ENCODE measurements around the gene RPL9.

Gene RPL9

GRCh38 chr4:39497909-39498726, 39.4 kb upstream of the RPL9 start:
- no peak for DNase-seq (ENCODE audit: extremely low spot score)
- TF ChIP-seq SUZ12 (IDR thresholded peaks at IDR 0.05) (no peak), TARDBP (IDR thresholded peaks at IDR 0.05) (no peak), HDGF (IDR thresholded peaks at IDR 0.05; ENCODE audit: borderline replicate concordance) (no peak), SP1 (IDR thresholded peaks at IDR 0.05) (no peak), L3MBTL2 (conservative IDR thresholded peaks at IDR 0.05) (no peak), PKNOX1 (IDR thresholded peaks at IDR 0.05) (no peak), CTBP1 (IDR thresholded peaks at IDR 0.05; ENCODE audit: borderline replicate concordance) (no peak), NFRKB (IDR thresholded peaks at IDR 0.05) (no peak), BHLHE40 (IDR thresholded peaks at IDR 0.05; ENCODE audit: borderline replicate concordance) (no peak), ELF4 (IDR thresholded peaks at IDR 0.05) (no peak)
- ChIA-PET CTCF (no interaction called here), POLR2A (no interaction called here)

GRCh38 chr4:39495446-39496213, 36.9 kb upstream of the RPL9 start:
- DNase-seq (ENCODE audit: extremely low spot score), result no peak
- CTCF ChIA-PET, result no interaction called here
- POLR2A ChIA-PET, result no interaction called here
- TF ChIP-seq PKNOX1 (IDR thresholded peaks at IDR 0.05), result no peak
- TF ChIP-seq L3MBTL2 (conservative IDR thresholded peaks at IDR 0.05), result no peak
- no peak for TF ChIP-seq SUZ12 (IDR thresholded peaks at IDR 0.05)
- TF ChIP-seq FOXA1 (IDR thresholded peaks at IDR 0.05), result no peak
- TF ChIP-seq HDGF (IDR thresholded peaks at IDR 0.05; ENCODE audit: borderline replicate concordance), result no peak
- TF ChIP-seq FOXM1 (IDR thresholded peaks at IDR 0.05; ENCODE audit: borderline replicate concordance), result no peak
- no peak for TF ChIP-seq ZNF384 (IDR thresholded peaks at IDR 0.05)
- TF ChIP-seq BHLHE40 (IDR thresholded peaks at IDR 0.05; ENCODE audit: borderline replicate concordance), result no peak

GRCh38 chr4:39494354-39494753, 35.6 kb upstream of the RPL9 start:
- DNase-seq (ENCODE audit: extremely low spot score), result no peak
- ChIA-PET POLR2A (interaction anchor here (0.6 kb wide), 1 partner anchor 1219 kb away, joined by 3 read pairs; no protein-coding TSS in a partner anchor), CTCF (no interaction called here)
- no peak for TF ChIP-seq ELF4 (IDR thresholded peaks at IDR 0.05)
- no peak for TF ChIP-seq TARDBP (IDR thresholded peaks at IDR 0.05)
- no peak for TF ChIP-seq SP1 (IDR thresholded peaks at IDR 0.05)
- no peak for TF ChIP-seq SUZ12 (IDR thresholded peaks at IDR 0.05)
- TF ChIP-seq BHLHE40 (IDR thresholded peaks at IDR 0.05; ENCODE audit: borderline replicate concordance), result no peak
- no peak for TF ChIP-seq NFRKB (IDR thresholded peaks at IDR 0.05)
- TF ChIP-seq ZNF384 (IDR thresholded peaks at IDR 0.05), result no peak
- no peak for TF ChIP-seq CTBP1 (IDR thresholded peaks at IDR 0.05; ENCODE audit: borderline replicate concordance)

GRCh38 chr4:39490322-39490721, 31.6 kb upstream of the RPL9 start:
- TF ChIP-seq ELF4 (IDR thresholded peaks at IDR 0.05) (no peak), SUZ12 (IDR thresholded peaks at IDR 0.05) (no peak), ARNT (IDR thresholded peaks at IDR 0.05) (no peak), LEF1 (IDR thresholded peaks at IDR 0.05; ENCODE audit: borderline replicate concordance) (no peak), TARDBP (IDR thresholded peaks at IDR 0.05) (no peak), NFRKB (IDR thresholded peaks at IDR 0.05) (no peak), FOXK2 (IDR thresholded peaks at IDR 0.05) (no peak), FOXM1 (IDR thresholded peaks at IDR 0.05; ENCODE audit: borderline replicate concordance) (no peak), CTBP1 (IDR thresholded peaks at IDR 0.05; ENCODE audit: borderline replicate concordance) (no peak), PKNOX1 (IDR thresholded peaks at IDR 0.05) (no peak), L3MBTL2 (conservative IDR thresholded peaks at IDR 0.05) (no peak), BHLHE40 (IDR thresholded peaks at IDR 0.05; ENCODE audit: borderline replicate concordance) (no peak), HDGF (IDR thresholded peaks at IDR 0.05; ENCODE audit: borderline replicate concordance) (no peak), SP1 (IDR thresholded peaks at IDR 0.05) (no peak), FOXA1 (IDR thresholded peaks at IDR 0.05) (no peak), ZNF384 (IDR thresholded peaks at IDR 0.05) (no peak)
- POLR2A ChIA-PET, result no interaction called here
- CTCF ChIA-PET, result no interaction called here
- no peak for DNase-seq (ENCODE audit: extremely low spot score)

- TF ChIP-seq L3MBTL2 (conservative IDR thresholded peaks at IDR 0.05) (no peak), ELF4 (IDR thresholded peaks at IDR 0.05) (no peak), HDGF (IDR thresholded peaks at IDR 0.05; ENCODE audit: borderline replicate concordance) (no peak), TARDBP (IDR thresholded peaks at IDR 0.05) (no peak), ARNT (IDR thresholded peaks at IDR 0.05) (no peak), CTBP1 (IDR thresholded peaks at IDR 0.05; ENCODE audit: borderline replicate concordance) (no peak), ZNF384 (IDR thresholded peaks at IDR 0.05) (no peak), LEF1 (IDR thresholded peaks at IDR 0.05; ENCODE audit: borderline replicate concordance) (no peak), FOXM1 (IDR thresholded peaks at IDR 0.05; ENCODE audit: borderline replicate concordance) (no peak), SP1 (IDR thresholded peaks at IDR 0.05) (no peak), FOXA1 (IDR thresholded peaks at IDR 0.05) (no peak)
- POLR2A ChIA-PET, result interaction anchor here (0.7 kb wide), 1 partner anchor 548 kb away, joined by 3 read pairs; no protein-coding TSS in a partner anchor
- no peak for DNase-seq (ENCODE audit: extremely low spot score)
- CTCF ChIA-PET, result no interaction called here
Observed at GRCh38 chr4:39486221-39486804, 27.6 kb upstream of the RPL9 start.
